GM18517 (cell line): ENCODE data around the gene COBL.

Experiments used
- ATAC-seq: cut with Tn5 transposase; IDR thresholded peaks from one replicate; pipeline ENCODE4 v1.9.1; 2021; ENCODE audit warnings: mild to moderate bottlenecking, moderate library complexity; ENCODE audit not compliant: unreplicated experiment

The COBL gene

DNA sequence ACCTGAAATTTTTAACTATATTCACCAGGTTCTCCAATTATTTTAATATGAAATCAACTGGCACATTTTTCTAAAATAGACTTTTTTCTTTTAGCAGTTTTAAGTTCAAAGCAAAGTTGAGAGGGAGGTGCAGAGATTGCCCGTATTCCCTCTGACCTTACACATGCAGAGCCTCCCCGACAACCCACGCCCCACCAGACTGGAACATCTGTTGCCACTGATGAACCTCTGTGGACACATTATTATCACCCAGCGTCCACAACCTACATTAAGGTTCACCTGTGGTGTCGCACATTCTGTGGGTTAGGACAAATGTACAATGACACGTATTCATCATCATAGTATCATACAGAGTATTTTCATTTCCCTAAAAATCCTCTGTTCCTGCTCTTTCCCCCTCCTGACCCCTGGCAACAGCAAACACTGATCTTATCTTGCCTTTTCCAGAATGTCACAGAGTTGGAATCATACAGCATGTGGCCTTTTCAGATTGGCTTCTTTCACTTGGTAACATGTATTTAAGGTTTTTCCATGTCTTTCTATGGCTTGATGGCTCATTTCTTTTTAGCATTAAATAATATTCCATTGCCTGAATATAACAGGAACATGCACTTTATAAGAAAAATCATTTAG is 37.1 kb downstream of the COBL start:
- ATAC-seq, result no peak

- no peak for ATAC-seq
Observed at GRCh38 chr7:51278797-51279196, 37.8 kb downstream of the COBL start.

GRCh38 chr7:51276967-51277366 is 39.6 kb downstream of the COBL start:
- no peak for ATAC-seq

- no peak for ATAC-seq
Observed at GRCh38 chr7:51276091-51276605, 40.5 kb downstream of the COBL start.

- no peak for ATAC-seq
Observed at GRCh38 chr7:51275532-51275931, 41.1 kb downstream of the COBL start.

DNA sequence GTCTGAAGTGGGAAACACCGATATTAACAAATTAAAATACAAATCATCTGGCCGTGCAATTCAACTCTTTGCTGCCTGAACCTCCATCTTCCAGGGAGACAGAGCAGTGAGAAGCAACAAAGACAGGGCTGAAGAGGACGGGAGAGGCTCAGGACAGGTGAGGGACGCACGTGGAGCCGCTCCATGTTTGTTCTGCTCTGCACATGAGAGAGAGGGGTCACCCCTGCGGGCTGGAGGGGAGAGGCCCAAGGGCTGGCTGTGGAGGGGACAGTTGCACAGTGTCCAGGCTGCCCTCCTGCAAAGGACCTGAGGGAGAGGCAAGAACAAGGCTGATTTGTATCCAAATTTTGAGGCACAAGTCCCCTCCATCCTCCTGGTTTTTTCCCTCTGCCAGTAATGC is 41.7 kb downstream of the COBL start:
- no peak for ATAC-seq

- no peak for ATAC-seq
Observed at GRCh38 chr7:51274001-51274400, 42.6 kb downstream of the COBL start.

GRCh38 chr7:51273360-51273759 is 43.2 kb downstream of the COBL start:
- ATAC-seq, result no peak

GRCh38 chr7:51270965-51271364 is 45.6 kb downstream of the COBL start:
- ATAC-seq, result no peak

- no peak for ATAC-seq
Observed at GRCh38 chr7:51269911-51270310, 46.7 kb downstream of the COBL start.

- no peak for ATAC-seq
Observed at GRCh38 chr7:51269321-51269720, 47.3 kb downstream of the COBL start.

DNA sequence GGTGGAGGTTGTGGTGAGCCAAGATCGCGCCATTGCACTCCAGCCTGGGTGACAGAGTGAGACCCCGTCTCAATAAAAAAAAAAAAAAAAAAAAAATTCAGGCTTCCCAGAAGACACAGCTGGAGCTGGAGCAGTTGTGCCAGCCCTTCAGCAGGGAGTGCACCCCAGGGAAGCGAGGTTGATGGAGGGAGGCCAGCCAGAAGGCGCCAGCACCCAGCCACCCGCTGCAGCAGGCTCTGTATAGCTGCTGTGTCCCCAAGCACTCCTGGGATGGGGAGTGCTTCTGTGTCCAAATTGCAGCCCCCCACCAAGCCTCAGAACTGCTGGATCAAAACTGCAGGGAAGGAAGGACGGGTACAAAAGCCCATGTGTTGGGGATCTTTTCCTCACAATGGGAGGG is 47.8 kb downstream of the COBL start:
- no peak for ATAC-seq

DNA sequence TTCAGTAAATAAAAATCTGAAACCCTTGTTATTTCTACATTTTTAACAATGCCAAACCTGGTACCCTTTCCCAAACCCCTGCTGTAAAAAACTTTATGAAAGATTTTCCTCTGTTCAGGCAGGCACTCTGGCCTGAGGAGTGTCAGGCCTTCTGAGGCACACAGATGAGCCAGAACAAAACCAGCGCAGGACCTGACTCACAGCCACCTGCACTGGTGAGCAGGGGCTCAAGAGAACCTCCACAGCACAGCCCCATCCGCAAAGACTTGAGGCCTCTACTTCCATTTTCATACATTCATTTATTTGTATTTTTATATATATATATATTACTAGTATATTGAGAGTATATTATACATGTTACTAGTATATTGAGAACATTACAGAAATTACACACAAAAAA is 49.4 kb downstream of the COBL start:
- no peak for ATAC-seq

GRCh38 chr7:51265066-51265907 is 51.3 kb downstream of the COBL start:
- no peak for ATAC-seq

DNA sequence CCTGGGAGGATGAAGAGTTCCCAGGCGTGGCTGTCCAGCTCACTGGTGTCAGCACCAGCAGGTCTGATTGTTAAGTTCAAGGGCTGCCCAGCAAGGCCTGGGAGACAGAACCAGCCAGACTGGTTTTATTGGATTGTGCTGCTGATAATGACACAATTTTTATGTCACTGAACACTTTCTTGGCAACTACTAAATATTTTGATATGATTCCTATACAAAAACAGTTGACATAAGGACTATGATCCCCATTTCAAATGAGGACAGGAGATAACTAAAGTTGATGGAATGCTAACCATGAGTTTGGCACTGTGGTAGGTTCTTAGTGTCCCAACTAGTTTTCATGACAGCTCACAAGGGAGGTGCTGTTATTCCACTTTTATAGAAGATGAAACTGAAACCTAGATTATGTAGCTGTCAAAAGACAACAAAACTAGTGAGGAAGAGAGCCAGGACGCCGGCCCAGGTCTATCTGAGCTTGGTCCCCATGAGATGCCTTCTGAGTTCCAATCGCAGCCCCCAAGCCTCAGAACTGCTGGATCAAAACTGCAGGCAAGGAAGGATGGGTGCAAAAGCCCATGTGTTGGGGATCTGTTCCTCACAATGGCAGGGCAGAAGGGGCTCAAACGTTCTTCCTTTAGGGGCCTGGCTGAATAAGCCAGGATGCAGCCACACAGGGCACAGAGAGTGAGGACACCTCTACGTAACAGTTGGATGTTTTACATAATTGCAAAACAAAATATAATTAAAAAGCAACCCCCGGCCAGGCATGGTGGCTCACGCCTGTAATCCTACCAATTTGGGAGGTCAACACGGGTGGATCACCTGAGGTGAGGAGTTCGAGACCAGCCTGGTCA is 52.8 kb downstream of the COBL start:
- no peak for ATAC-seq

GRCh38 chr7:51262796-51263531 is 53.6 kb downstream of the COBL start:
- ATAC-seq, result no peak

DNA sequence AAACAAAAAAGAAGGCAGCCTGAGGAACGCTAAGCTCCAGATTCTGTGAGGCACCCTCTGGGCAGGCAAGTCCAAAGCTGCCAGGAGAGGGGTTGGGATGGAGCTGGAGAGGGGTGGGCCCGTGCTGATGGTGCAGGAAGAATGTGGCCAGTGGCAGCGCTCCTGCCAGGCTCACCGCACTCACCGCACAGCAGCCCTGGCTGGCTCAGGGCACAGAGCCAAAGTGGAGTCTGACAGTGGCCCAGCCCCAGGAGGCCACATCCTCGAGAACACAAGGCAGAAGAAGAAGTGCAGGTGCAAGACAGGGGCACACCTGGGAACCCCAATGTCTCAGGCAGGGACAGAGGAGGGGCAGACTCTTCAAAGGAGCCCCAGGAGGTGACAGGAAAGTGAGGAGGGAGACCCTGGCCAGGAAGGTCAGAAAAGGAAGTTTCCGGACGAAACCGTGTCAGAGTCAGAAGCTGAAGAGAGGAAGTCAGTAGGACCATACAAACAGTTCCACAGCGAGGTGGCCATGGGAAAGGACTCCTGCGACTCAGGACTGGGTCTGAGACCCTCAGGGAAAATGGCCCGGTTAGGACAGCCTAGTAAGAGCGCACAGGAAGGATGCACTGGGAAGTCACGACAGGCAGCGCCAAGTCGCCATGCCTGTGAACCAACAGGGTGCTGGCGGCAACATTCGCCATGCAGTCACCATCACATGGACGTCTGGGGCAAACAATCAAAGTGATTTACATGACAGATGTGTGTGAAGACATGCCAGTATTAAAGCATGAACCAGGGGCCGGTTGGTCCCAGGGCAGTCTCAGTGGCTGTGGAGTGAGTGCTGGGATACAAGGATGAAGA is 54.4 kb downstream of the COBL start:
- no peak for ATAC-seq

- ATAC-seq, result no peak
Observed at GRCh38 chr7:51261117-51261835, 55.3 kb downstream of the COBL start.

- ATAC-seq, result no peak
Observed at GRCh38 chr7:51260516-51260915, 56.1 kb downstream of the COBL start.
